AG04449 (cell line): Measurements from ENCODE around the gene NCAN.
A peak's percentile ranks its signal among the peaks of the same experiment; 100 is the strongest.

Experiments
- CTCF ChIA-PET: fragments of 350-600 bp; formaldehyde crosslinking; extraction: SDS; loops from one replicate; lab custom pipeline; 2021; ENCODE audit warnings: antibody characterized with exemption; lab: Yijun Ruan, JAX
- POLR2A ChIA-PET: fragments of 400-600, 350-600 bp; formaldehyde crosslinking; extraction: SDS; loops from one replicate; lab custom pipeline; 2020; ENCODE audit warnings: antibody characterized with exemption, inconsistent platforms; lab: Yijun Ruan, JAX
- DNase-seq: peaks from one replicate; pipeline ENCODE4 v3.0.0-alpha.2; 2010; ENCODE audit warnings: low read depth, low spot score
- H3K4me3 ChIP-seq: 2 replicates; pipeline ENCODE4 v1.5.1; 2011; ENCODE audit warnings: low read depth, mild to moderate bottlenecking, control low read depth, low read length
- TF ChIP-seq, protein P1 (sequence below): IDR thresholded peaks from one replicate; pipeline ENCODE4 v1.5.1; 2011; ENCODE audit warnings: mild to moderate bottlenecking, moderate library complexity, low read length, control low read depth, inconsistent platforms; ENCODE audit not compliant: insufficient read depth; ENCODE audit errors: missing control alignments

Gene NCAN

GRCh38 chr19:19224852-19225494 lies 13.2 kb downstream of the NCAN start:
- TF ChIP-seq, protein P1, sequence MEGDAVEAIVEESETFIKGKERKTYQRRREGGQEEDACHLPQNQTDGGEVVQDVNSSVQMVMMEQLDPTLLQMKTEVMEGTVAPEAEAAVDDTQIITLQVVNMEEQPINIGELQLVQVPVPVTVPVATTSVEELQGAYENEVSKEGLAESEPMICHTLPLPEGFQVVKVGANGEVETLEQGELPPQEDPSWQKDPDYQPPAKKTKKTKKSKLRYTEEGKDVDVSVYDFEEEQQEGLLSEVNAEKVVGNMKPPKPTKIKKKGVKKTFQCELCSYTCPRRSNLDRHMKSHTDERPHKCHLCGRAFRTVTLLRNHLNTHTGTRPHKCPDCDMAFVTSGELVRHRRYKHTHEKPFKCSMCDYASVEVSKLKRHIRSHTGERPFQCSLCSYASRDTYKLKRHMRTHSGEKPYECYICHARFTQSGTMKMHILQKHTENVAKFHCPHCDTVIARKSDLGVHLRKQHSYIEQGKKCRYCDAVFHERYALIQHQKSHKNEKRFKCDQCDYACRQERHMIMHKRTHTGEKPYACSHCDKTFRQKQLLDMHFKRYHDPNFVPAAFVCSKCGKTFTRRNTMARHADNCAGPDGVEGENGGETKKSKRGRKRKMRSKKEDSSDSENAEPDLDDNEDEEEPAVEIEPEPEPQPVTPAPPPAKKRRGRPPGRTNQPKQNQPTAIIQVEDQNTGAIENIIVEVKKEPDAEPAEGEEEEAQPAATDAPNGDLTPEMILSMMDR, result peak; percentile 76
- CTCF ChIA-PET, result interaction anchor here (0.7 to 3.1 kb wide), 6 partner anchors 8 to 78 kb away, joined by 3 to 16 read pairs (median 8); no protein-coding TSS in a partner anchor
- H3K4me3 ChIP-seq, result peak overlapping the region; percentile 33; the same call in 1 of the 2 replicates
- DNase-seq, result no peak
- POLR2A ChIA-PET, result no interaction called here

DNA sequence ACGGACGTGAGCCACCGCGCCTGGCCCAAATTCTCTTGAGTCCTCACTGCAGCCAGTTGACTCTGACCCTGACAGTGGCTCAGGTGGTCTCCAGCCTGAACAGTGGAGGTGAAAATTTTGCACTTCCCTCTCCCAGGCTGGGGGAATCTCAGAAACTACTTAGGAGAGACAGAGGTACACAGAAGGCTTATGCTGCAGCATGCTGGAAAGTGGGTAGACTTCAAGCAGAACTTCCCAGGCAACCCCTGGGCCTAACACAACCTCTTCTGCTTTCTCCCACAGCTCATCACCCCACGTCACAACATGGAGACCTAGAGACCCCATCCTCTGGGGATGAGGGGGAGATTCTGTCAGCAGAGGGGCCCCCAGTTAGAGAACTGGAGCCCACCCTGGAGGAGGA lies 14.4 kb downstream of the NCAN start:
- POLR2A ChIA-PET, result no interaction called here
- TF ChIP-seq, protein P1, result no peak
- no peak overlapping the region for H3K4me3 ChIP-seq
- no peak for DNase-seq
- CTCF ChIA-PET, result interaction anchor here (0.7 to 3.1 kb wide), 4 partner anchors 9 to 79 kb away, joined by 3 to 16 read pairs (median 14); no protein-coding TSS in a partner anchor

DNA sequence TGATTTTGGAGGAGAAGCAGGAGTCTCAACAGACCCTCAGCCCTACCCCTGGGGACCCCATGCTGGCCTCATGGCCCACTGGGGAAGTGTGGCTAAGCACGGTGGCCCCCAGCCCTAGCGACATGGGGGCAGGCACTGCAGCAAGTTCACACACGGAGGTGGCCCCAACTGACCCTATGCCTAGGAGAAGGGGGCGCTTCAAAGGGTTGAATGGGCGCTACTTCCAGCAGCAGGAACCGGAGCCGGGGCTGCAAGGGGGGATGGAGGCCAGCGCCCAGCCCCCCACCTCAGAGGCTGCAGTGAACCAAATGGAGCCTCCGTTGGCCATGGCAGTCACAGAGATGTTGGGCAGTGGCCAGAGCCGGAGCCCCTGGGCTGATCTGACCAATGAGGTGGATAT lies 14.9 kb downstream of the NCAN start:
- ChIA-PET POLR2A (interaction anchor here (0.7 kb wide), 1 partner anchor 23 kb away, joined by 3 read pairs; the partner anchor contains the start of gene NR2C2AP), CTCF (interaction anchor here (1.1 kb wide), 1 partner anchor 15 kb away, joined by 3 read pairs; the partner anchor contains the start of gene NCAN)
- no peak for DNase-seq

DNA sequence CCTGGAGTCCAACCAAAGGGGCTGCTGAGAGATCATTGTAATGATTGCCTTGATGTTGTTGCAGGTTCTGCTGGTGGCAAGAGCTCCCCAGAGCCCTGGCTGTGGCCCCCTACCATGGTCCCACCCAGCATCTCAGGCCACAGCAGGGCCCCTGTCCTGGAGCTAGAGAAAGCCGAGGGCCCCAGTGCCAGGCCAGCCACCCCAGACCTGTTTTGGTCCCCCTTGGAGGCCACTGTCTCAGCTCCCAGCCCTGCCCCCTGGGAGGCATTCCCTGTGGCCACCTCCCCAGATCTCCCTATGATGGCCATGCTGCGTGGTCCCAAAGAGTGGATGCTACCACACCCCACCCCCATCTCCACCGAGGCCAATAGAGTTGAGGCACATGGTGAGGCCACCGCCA lies 15.5 kb downstream of the NCAN start:
- TF ChIP-seq, protein P1, result no peak
- ChIA-PET POLR2A (interaction anchor here (0.7 kb wide), 1 partner anchor 24 kb away, joined by 3 read pairs; the partner anchor contains the start of gene NR2C2AP), CTCF (interaction anchor here (1.1 kb wide), 1 partner anchor 15 kb away, joined by 3 read pairs; the partner anchor contains the start of gene NCAN)
- H3K4me3 ChIP-seq, result no peak overlapping the region
- DNase-seq, result no peak

More for the DNA sequence above, 14.9 kb downstream of the NCAN start:
- no peak overlapping the region for H3K4me3 ChIP-seq
- TF ChIP-seq, protein P1, result no peak

DNA sequence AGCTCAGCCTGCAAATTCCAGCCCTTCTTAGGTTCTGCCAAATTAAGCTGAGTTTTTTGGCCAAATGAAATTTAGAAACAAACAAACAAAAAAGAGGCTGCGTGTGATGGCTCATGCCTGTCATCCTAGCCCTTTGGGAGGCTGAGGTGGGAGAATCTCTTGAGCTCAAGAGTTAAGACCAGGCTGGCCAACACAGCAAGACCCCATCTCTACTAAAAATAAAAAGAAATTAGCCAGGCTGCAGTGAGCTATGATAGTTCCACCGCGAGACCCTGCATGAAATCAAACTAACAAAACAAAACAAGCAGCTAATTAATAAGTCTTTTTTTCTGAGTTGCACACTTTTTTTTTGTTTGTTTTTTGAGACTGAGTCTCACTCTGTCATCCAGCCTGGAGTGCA lies 17.9 kb downstream of the NCAN start:
- H3K4me3 ChIP-seq, result no peak overlapping the region
- ChIA-PET POLR2A (no interaction called here), CTCF (no interaction called here)
- no peak for DNase-seq
- TF ChIP-seq, protein P1, result no peak

GRCh38 chr19:19230999-19231398 lies 19.2 kb downstream of the NCAN start:
- CTCF ChIA-PET, result interaction anchor here (1.3 kb wide), 1 partner anchor 85 kb away, joined by 3 read pairs; no protein-coding TSS in a partner anchor

More at GRCh38 chr19:19230999-19231398, 19.2 kb downstream of the NCAN start:
- no peak overlapping the region for H3K4me3 ChIP-seq
- DNase-seq, result no peak
- TF ChIP-seq, protein P1, result no peak
- POLR2A ChIA-PET, result no interaction called here
